LHCN-M2 (cell line): Measurements from ENCODE around the gene PHB1. TPM values are rescaled to one million over a fixed set of nuclear protein-coding genes. Genes with fewer than 3 reads are reported as not detected.

ENCODE experiments used
- DNase-seq: peaks from one replicate; pipeline ENCODE4 v3.0.0-alpha.2; 2012; ENCODE audit warnings: low read depth
- polyA plus RNA-seq: library from polyadenylated mRNA; unstranded; fragments of >200 nt; gene quantifications from one replicate; pipeline ENCODE4 v1.2.1, GENCODE V29; 2012; ENCODE audit warnings: missing spikeins
- total RNA-seq: library from RNA; depleted of rRNA; stranded (reverse); fragments of >200 nt; gene quantifications from 2 replicates; pipeline ENCODE4 v1.2.3, GENCODE V29; 2014; rRNA removed

Gene PHB1
- 201 TPM in 2 replicates for total RNA-seq
- 286 TPM for polyA plus RNA-seq

GRCh38 chr17:49414622-49415350 lies at the start of gene PHB1:
Gene PHB1 (minus strand): TSS chr17:49414882. CDS start chr17:49413264, 1,618 bp downstream.
- peak; percentile 97 for DNase-seq

- DNase-seq = no peak
These were observed 49.4 kb upstream of the PHB1 start for GRCh38 chr17:49464049-49464448.

DNA sequence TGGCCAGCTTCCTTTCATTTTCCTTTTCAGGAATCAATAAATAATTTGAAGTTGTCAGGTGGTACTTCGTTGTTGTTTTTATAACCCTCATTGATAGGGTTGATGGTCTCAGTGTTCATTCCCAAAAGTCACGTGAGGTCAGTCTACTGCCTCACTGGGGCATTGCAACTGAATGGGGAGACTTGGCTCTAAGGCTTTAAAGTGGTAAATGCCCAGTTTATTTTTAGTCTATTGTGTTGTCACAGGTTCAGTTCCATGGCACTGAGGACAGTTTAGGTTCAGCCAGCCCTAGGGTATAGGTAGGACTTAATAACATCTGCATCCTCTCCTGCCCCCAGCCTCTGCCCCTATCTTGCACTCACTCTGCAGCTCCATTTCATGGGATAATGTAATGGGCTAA lies 46.9 kb upstream of the PHB1 start:
- DNase-seq = no peak

DNA sequence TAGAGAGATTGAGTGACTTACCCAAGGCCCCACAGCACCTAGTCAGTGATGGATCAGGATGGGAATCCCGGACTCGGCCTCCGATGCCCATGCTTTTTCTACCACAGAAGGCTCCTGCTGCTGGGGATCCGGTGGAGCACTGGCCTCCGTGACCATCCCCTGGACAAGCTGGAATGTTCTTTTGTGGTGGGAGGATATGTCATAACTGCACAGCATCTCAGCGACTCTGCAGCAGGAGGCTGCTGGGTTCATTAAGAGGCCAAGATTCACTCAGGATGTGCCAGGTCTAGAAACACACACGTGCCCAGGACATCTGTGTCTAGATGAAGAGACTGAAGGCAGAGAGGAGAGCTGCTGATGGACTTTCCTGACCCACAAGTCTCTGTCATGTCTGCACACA lies 45.7 kb upstream of the PHB1 start:
- no peak for DNase-seq

DNA sequence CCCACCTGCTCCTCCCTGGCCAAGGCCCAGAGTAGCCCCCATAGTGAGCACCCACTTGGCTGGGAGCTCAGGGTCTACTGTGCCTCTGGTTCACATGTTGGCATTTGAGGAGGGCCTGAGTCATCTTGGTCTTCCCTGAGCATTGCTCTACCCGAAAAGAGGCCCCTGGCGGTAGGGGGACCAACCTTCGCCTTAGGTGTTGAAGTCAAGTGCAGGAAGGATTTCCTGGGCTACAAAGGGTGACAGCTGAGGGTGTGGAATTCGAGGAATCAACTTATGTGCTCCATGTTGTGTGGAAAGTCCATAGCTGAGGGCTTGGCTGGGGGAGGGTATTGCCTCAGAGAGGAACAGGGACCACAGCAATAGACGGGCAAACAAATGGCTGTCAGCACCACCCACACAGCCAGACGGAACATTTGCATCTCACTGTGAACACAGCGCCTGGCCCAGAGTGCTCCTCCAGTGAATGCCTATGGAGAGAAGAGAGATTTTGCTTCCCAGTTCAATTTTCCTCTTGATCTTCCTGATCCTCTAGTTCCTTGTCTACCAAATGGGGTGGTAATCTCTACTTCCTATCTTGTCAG lies 44.8 kb upstream of the PHB1 start:
- DNase-seq = no peak

GRCh38 chr17:49457564-49458535 lies 43.2 kb upstream of the PHB1 start:
- DNase-seq = no peak

DNA sequence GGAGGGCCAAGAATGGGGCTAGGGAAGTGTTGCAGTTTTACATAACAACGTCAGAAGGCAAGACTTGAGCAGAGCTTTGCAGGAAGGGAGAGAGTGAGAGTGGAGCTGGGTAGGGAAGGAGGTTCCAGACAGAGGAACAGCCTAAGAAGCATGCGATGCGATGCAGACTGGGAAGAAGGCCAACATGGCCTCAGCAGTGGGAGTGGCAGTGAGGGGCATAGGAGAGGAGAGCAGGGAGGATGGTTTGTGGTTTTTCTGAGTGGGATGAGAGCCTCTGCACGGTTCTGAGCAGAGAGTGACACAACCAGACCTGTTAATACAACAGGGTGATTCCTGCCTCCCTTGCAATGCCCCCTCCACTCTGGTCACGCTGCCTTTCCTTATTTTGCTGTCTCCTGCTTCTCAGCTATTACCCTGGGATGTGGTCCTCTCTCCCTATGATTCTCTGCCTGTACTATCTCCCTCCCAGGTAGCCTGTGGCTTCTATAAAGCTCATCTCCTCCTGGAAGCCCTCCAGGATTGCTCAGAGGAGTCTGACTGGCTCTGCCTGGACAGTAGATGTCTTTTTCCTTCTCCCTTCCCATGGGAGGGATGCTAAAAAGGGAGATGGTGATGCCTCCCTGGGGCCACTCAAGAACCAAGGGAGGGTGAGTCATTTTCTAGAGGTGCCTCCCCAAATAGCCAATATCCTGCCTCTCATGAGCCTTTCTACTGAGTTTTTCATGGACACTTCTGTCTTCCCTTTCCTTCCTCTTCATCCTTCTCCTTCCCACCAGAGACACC lies 41.7 kb upstream of the PHB1 start:
- DNase-seq = peak; percentile 66

- no peak for DNase-seq
These were observed 40.7 kb upstream of the PHB1 start for GRCh38 chr17:49455272-49455861.

- DNase-seq = no peak
These were observed 39.4 kb upstream of the PHB1 start for GRCh38 chr17:49454050-49454449.

DNA sequence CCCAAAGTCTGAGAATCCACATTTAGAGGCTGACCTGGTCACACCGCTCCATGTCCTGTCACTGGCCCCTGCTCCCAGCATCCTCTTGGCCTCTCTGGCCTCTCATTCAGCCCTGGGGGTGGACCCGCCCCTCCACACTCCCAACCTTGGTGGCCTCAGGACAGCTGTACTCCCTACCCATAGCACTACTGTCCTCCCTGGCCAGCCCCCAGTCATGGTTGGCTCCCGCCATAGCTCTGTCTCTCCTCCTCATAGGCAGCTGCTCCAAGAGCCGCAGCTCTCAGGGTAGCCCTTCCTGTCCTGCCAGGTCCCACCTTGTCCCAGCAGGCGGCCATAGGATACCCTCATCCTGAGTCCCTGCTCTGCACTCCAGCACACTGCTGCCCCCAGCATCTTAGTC lies 38.0 kb upstream of the PHB1 start:
- no peak for DNase-seq

DNA sequence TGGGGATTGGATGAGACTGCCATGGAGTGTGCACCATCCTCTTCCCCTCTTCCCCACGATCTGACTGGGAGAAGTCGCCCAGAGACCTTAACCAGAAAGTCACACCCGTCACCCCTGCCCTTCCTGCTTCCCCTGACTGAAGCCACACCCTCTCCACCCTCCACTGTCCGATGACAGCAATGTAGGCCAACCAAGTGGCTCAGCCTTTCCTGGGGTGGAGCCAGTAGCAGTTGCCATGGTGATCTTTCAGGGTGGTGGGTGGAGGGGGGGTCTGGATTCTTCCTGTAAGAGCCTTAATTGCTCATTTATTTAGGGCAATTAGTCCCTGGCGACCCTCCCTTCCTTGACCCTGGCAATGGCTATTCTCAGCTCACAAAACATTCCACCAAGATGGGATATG lies 37.5 kb upstream of the PHB1 start:
- no peak for DNase-seq

DNA sequence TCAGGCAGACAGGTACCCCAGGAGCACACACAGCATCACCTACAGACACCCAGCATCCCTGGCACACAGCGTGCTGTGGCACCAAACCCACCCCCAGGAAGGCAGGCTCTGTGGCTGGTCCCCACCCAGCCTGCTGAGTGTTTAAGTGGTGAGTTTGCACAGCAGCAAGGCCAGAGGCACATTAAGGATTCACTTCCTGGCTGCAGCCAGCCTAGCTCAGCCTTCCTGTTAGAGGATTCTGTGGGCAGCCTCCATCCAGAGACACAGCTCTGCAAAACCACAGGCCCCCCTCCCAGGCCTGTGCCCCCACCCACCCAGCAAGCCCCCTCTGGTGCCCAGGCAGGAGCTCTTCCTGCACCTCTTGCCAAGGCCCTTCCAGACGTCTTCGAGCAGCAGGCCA lies 36.1 kb upstream of the PHB1 start:
- peak; percentile 21 for DNase-seq

DNA sequence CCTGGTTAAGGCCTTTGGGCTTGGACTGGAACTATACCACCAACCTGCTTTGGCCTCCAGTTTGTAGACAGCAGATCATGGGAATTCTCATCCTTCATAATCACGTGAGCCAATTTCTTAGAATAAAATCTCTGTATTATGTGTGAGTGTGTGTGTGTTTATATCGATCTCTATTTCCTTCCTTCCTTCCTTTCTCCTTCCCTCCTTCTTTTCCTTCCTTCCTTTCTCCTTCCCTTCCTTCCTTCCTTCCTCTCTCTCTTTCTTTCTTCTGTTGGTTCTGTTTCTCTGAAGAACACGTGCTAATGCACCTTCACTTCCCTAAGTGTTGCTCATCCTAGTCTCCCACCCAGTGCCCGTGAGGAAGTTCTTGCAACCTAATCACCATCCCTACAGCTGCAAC lies 35.5 kb upstream of the PHB1 start:
- DNase-seq = no peak

DNA sequence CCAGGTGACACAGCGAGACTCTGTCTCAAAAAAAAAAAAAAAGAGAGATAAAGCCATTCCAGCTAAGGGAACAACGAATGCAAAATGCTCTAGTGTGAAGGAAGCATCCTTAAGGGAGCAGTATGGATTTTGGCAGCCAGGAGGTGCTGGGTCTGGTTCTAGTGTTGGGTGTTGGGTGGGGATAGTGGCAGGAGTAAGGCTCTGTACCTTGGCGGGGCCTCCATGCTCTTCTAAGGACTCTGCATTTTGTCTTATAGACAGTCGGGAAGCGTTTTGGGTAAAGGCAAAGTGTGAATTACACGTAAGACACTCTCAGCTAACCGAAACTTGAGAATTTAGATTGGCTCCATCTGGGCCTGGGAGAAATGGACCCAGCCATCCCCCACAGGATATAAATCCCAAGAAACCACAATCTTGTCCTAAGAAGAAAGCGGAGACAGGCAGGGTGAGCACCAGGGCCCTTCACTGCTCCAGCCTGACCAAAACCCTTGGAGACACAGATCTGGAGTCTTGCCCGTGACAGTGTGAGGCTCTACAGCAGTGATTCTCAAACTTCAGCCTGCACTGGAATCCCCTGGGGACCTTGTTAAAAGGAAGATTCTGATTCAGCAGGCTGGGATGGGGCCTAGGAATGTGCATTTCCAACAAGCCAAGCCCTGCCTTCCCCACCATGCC lies 33.1 kb upstream of the PHB1 start:
- peak; percentile 79 for DNase-seq

- DNase-seq = no peak
These were observed 30.9 kb upstream of the PHB1 start for GRCh38 chr17:49445591-49445990.

DNA sequence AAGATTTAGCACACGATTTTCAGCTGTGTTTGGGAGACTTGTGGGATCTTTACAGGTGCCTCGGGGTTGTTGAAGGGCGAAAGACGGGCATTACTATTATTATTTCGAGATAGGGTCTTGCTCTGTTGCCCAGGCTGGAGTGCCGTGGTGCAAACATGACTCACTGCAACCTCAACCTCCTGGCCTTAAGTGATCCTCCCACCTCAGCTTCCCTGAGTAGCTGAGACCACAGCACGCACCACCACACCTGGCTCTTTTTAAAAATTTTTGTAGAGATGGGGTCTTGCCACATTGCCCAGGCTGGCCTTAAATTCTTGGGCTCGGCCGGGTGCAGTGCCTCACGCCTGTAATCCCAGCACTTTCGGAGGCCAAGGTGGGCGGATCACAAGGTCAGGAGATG lies 29.7 kb upstream of the PHB1 start:
- no peak for DNase-seq

GRCh38 chr17:49443862-49444261 lies 29.2 kb upstream of the PHB1 start:
- DNase-seq = no peak

- no peak for DNase-seq
These were observed 27.4 kb upstream of the PHB1 start for GRCh38 chr17:49442041-49442440.

DNA sequence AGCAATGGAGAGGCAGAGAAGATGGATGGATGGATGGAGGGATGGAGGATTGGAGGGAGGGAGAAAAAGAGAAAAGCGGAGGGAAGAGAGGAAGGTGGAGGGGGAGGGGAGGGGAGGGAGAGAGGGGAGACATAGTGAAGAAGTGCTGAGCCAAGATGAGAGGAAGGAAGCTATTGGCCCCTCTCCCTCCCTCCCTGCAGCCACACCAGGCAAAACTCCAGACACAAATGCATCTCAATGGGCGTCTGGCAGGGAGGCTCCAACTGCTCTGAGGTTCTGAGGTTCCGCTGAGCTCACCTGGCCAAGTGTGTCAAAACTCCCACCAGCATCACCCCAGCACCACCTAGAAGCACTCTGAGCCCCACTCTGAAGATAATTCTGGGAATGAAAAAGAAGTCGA lies 26.9 kb upstream of the PHB1 start:
- DNase-seq = no peak

DNA sequence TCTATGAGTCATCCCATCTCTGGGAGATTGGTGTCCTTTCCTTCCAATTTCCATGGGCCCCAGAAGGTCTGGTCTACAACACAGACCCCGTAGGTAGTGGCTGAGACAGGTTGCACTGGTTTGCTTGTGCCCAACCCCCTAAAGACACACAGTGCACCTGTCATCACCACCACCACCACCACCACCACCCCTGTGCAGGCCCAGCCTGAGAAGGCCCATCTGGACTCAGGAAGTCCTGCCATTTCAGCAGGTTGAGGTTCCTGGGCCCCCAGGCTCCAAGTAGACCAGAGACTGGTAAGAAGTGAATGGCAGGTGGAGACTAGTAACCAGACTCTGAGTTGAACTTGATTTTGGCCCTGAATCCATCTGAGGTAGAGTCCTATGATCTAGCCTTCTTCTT lies 25.9 kb upstream of the PHB1 start:
- DNase-seq = no peak
